ENCODE results near the gene SRD5A1. TPM values are rescaled to one million over a fixed set of nuclear protein-coding genes. Genes with fewer than 3 reads are reported as not detected.
A peak's percentile ranks its signal among the peaks of the same experiment; 100 is the strongest.

The SRD5A1 gene
- total RNA-seq, 1 experiment from 2014 or later, result 24.7 TPM

GRCh38 chr5:6633469-6634245 lies 417 bp downstream of the SRD5A1 start:
- ATAC-seq (peak; percentile 71), DNase-seq (ENCODE audit: low read depth, low spot score) (no peak)
- BruUV-seq (replicated peaks), result no TSS peak
- Histone ChIP-seq H3K27me3 (ENCODE audit: insufficient read depth, low read length) (no peaks in the 10 kb centered on the region), H4K20me1 (ENCODE audit: insufficient read depth) (peaks cover 8% of the 10 kb centered on the region; the same call in 1 of the 2 replicates), H3K79me2 (ENCODE audit: insufficient read depth, low read length) (peaks cover 87% of the 10 kb centered on the region), H3K9ac (ENCODE audit: low read length) (peak overlapping the region; percentile 81), H3K36me3 (ENCODE audit: control insufficient read depth in 1 of 2, insufficient read depth in 2 of 2, low read length in 2 of 2) (peaks cover 18 to 31% of the 10 kb centered on the region in 2 experiments; a peak in 3 of 4 replicates), H3K4me2 (ENCODE audit: low read length) (peak overlapping the region; percentile 95), H2AFZ (ENCODE audit: low read depth, low read length, poor library complexity, severe bottlenecking) (no peak overlapping the region), H3K9me2 (ENCODE audit: insufficient read depth) (no peaks in the 10 kb centered on the region), H3K9me3 (ENCODE audit: control insufficient read depth in 1 of 2, insufficient read depth in 1 of 2, low read depth in 1 of 2, low read length in 2 of 2) (no peaks in the 10 kb centered on the region), H3K27ac (ENCODE audit: low read depth, low read length) (peak overlapping the region; percentile 95), H3K4me3 (replicated peaks in 1 of 2; ENCODE audit: low read depth in 1 of 2, low read length in 2 of 2) (peak overlapping the region; percentile 87 to 96), H3K4me1 (ENCODE audit: control insufficient read depth in 1 of 2, insufficient read depth in 2 of 2, low read length in 2 of 2) (peaks cover 11 to 18% of the 10 kb centered on the region in 2 experiments; a peak in 3 of 4 replicates)
- POLR2A ChIA-PET, result interaction anchor here (0.6 to 1.6 kb wide), 6 partner anchors 9 to 1184 kb away, joined by 3 to 6 read pairs (median 4); no protein-coding TSS in a partner anchor
- TF ChIP-seq FOSL1 (IDR thresholded peaks at IDR 0.05; ENCODE audit: low read depth), result no peak
- no peak for TF ChIP-seq ELF1 (IDR thresholded peaks at IDR 0.05; ENCODE audit: borderline replicate concordance, low read depth)
- no peak for TF ChIP-seq ZNF274 (IDR thresholded peaks at IDR 0.05; ENCODE audit: low read depth, low read length)
- TF ChIP-seq ATF3 (IDR thresholded peaks at IDR 0.05), result no peak
- TF ChIP-seq SRF (IDR thresholded peaks at IDR 0.05; ENCODE audit: low read depth), result no peak
- TF ChIP-seq JUND (IDR thresholded peaks at IDR 0.05), result no peak
- TF ChIP-seq CBX3 (IDR thresholded peaks at IDR 0.05; ENCODE audit: low read depth), result no peak
- no peak for TF ChIP-seq ZBTB33 (IDR thresholded peaks at IDR 0.05; ENCODE audit: extremely low read depth, insufficient replicate concordance, low read length)
- TF ChIP-seq EGR1 (IDR thresholded peaks at IDR 0.05; ENCODE audit: low read depth), result no peak
- no peak for TF ChIP-seq MAX (IDR thresholded peaks at IDR 0.05)
- TF ChIP-seq EZH2 (IDR thresholded peaks at IDR 0.05), result no peak
- TF ChIP-seq SP1 (IDR thresholded peaks at IDR 0.05; ENCODE audit: low read depth), result no peak
- no peak for TF ChIP-seq EZH2phosphoT487 (IDR thresholded peaks at IDR 0.05; ENCODE audit: borderline replicate concordance)
- TF ChIP-seq CEBPB (IDR thresholded peaks at IDR 0.05; ENCODE audit: low read depth), result no peak
- TF ChIP-seq POLR2AphosphoS5 (IDR thresholded peaks at IDR 0.05; ENCODE audit: low read depth, low read length), result no peak
- TF ChIP-seq YY1 (IDR thresholded peaks at IDR 0.05; ENCODE audit: extremely low read depth, insufficient replicate concordance, low read depth, low read length), result no peak
- no peak for TF ChIP-seq SIN3A (IDR thresholded peaks at IDR 0.05; ENCODE audit: low read depth)
- intact Hi-C loops (cut with micrococcal nuclease), result loop anchor here (1.0 to 5.0 kb wide), 3 partner anchors 79 to 256 kb away; partner anchors contain the start of gene MED10
- CTCF ChIA-PET, result interaction anchor here (1.1 kb wide), 1 partner anchor 126 kb away, joined by 3 read pairs; no protein-coding TSS in a partner anchor
- RAD21 ChIA-PET (ENCODE audit: low non-redundant PET in 1 of 2, low total read pairs in 2 of 2, uncharacterized antibody in 2 of 2, unreplicated experiment in 2 of 2), result interaction anchor here in 1 of 2 experiments (1.0 kb wide), 1 partner anchor 79 kb away, joined by 4 read pairs; the partner anchor contains the start of gene TENT4A

Measured in HCT116 (cell line).